Bronchial epithelial cell (primary cell): ENCODE results near the gene B3GALT6. TPM values are rescaled to one million over a fixed set of nuclear protein-coding genes. Genes with fewer than 3 reads are reported as not detected.

Source experiments
- DNase-seq: peaks from one replicate; pipeline ENCODE4 v3.0.0-alpha.2; 2010; ENCODE audit warnings: low read depth
- FAIRE-seq: peaks from 2 replicates; lab custom pipeline; 2011; peaks lifted over from hg19 to GRCh38; lab: Jason Lieb, UNC
- H3K27me3 ChIP-seq: 2 replicates; pipeline ENCODE4 v1.5.1; 2011; ENCODE audit warnings: low read length; ENCODE audit not compliant: control insufficient read depth, insufficient read depth
- H3K36me3 ChIP-seq: 2 replicates; pipeline ENCODE4 v1.5.1; 2011; ENCODE audit warnings: low read length; ENCODE audit not compliant: control insufficient read depth, insufficient read depth
- H3K4me3 ChIP-seq: 2 replicates; pipeline ENCODE4 v1.5.1; 2011; ENCODE audit warnings: mild to moderate bottlenecking, low read depth, low read length, control low read depth
- total RNA-seq: library from RNA; depleted of rRNA; stranded (reverse); fragments of >200 nt; gene quantifications from 2 replicates; pipeline ENCODE4 v1.2.1, GENCODE V29; 2014
- TF ChIP-seq, protein P1 (sequence below): IDR thresholded peaks from 2 replicates; pipeline ENCODE4 v1.5.1; 2011; ENCODE audit warnings: mild to moderate bottlenecking, moderate library complexity, low read length, control low read depth, inconsistent platforms; ENCODE audit not compliant: insufficient read depth, severe bottlenecking

B3GALT6 gene
- total RNA-seq, 1 donor from 2014 or later: 24.5 TPM

GRCh38 chr1:1235016-1235744 is 3.1 kb downstream of the B3GALT6 start:
- H3K36me3 ChIP-seq: peaks cover 2% of the 10 kb centered on the region
- TF ChIP-seq, protein P1, sequence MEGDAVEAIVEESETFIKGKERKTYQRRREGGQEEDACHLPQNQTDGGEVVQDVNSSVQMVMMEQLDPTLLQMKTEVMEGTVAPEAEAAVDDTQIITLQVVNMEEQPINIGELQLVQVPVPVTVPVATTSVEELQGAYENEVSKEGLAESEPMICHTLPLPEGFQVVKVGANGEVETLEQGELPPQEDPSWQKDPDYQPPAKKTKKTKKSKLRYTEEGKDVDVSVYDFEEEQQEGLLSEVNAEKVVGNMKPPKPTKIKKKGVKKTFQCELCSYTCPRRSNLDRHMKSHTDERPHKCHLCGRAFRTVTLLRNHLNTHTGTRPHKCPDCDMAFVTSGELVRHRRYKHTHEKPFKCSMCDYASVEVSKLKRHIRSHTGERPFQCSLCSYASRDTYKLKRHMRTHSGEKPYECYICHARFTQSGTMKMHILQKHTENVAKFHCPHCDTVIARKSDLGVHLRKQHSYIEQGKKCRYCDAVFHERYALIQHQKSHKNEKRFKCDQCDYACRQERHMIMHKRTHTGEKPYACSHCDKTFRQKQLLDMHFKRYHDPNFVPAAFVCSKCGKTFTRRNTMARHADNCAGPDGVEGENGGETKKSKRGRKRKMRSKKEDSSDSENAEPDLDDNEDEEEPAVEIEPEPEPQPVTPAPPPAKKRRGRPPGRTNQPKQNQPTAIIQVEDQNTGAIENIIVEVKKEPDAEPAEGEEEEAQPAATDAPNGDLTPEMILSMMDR: no peak
- no peak for DNase-seq
- H3K4me3 ChIP-seq: no peak overlapping the region
- no peaks in the 10 kb centered on the region for H3K27me3 ChIP-seq
- no peak for FAIRE-seq

DNA sequence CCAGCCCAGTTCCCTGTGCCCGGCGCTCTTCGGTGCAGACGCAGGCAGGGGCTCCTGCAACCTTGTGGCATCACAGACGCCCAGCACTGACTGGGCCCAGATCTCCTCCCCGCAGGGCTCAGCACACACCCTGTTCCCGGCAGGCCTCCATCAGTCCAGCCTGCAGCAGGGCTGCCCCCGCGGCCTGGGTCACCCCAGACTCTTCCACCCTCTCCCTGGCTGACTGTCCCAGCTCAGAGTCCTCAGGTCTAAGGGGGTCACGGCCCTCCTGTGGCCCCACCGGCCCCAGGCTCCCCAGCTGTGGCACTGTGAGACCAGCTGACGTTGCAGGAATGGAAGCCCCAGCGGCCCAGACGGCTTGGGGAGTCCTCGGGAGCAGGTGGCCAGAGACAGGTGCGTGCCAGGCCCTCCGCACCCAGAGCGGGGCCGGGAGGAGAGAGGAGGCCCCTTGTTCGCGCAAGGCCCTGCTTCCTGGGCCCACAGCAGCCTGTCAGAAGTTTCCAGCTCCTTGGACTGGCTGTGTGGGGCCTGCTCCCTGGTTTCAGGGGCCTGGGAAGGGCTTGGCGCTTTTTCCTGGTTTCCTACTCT is 4.2 kb downstream of the B3GALT6 start:
- Histone ChIP-seq H3K4me3 (no peak overlapping the region), H3K27me3 (no peaks in the 10 kb centered on the region), H3K36me3 (peaks cover 2% of the 10 kb centered on the region)
- no peak for FAIRE-seq
- DNase-seq: no peak
- TF ChIP-seq, protein P1: no peak

GRCh38 chr1:1236945-1237873 is 5.2 kb downstream of the B3GALT6 start:
- TF ChIP-seq, protein P1: no peak
- no peaks in the 10 kb centered on the region for H3K27me3 ChIP-seq
- H3K4me3 ChIP-seq: no peak overlapping the region
- DNase-seq: no peak
- no peak for FAIRE-seq
- peaks cover 2% of the 10 kb centered on the region for H3K36me3 ChIP-seq

DNA sequence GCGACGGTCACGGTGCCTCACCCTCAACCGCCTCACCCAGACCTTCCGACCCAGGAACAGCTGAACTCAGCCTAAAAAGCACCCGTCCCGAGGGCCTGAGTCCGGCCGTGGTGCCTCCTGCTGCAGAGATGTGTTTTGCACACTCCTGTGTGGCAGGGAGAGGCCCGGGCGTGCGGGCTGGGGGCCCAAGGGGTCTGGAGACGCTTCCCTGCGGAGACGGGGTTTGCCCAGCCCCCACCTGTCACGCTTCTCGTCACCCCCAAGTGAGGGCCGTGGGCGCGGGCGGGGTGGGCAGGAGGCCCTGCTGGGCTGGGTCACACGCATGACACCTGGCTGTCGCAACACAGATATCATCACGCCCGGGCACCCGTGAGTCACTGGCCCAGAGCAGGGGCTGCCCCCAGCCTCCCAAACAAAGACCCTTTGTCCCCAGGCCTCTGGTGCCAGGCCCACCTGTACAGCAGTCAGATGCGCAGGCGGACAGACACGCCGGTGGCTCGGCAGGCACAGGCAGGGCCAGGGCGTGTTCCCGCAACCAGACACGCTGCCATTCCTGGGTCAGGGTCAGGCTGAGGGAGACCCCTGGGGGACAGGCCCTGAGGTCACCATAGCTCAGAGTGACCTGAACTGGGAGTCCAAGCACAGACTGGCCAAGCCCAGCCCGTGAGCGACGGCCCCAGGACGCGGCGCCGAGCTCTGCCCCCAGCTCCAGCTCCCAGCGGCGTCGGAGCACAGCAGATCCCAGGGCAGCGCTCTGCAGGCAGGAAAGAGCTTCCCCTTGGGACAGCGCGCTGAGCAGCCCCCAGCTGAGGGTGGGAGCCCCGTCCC is 6.1 kb downstream of the B3GALT6 start:
- TF ChIP-seq, protein P1: no peak
- Histone ChIP-seq H3K27me3 (no peaks in the 10 kb centered on the region), H3K36me3 (peaks cover 2% of the 10 kb centered on the region), H3K4me3 (no peak overlapping the region)
- no peak for FAIRE-seq
- DNase-seq: peak; percentile 22

DNA sequence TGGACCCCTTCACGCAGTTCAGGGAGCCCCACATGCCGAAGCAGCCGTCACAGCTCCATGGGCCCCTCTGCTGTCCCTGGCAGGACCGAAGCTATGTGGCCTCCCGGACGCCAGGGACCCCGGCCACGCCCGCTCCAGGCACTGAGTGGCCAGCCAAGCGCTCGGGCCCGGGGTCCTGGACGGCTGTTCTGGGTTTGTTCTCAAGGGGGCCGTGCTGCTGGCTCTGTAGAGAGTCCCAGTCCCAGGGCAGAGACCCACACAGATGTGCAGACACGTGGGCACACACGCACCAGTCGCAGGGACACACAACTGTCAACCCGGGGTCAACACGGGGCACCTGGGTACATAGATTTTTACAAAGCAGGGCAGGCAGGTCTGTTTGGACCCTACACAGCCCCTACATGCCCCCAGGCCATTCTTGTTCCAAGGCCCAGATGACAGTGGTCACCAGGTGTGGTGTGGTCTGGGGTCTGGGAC is 6.7 kb downstream of the B3GALT6 start:
- FAIRE-seq (no peak), DNase-seq (no peak)
- TF ChIP-seq, protein P1: no peak
- no peaks in the 10 kb centered on the region for H3K27me3 ChIP-seq
- no peak overlapping the region for H3K4me3 ChIP-seq
- H3K36me3 ChIP-seq: peaks cover 2% of the 10 kb centered on the region
